ENCODE results near the gene PFN1.

Gene PFN1

DNA sequence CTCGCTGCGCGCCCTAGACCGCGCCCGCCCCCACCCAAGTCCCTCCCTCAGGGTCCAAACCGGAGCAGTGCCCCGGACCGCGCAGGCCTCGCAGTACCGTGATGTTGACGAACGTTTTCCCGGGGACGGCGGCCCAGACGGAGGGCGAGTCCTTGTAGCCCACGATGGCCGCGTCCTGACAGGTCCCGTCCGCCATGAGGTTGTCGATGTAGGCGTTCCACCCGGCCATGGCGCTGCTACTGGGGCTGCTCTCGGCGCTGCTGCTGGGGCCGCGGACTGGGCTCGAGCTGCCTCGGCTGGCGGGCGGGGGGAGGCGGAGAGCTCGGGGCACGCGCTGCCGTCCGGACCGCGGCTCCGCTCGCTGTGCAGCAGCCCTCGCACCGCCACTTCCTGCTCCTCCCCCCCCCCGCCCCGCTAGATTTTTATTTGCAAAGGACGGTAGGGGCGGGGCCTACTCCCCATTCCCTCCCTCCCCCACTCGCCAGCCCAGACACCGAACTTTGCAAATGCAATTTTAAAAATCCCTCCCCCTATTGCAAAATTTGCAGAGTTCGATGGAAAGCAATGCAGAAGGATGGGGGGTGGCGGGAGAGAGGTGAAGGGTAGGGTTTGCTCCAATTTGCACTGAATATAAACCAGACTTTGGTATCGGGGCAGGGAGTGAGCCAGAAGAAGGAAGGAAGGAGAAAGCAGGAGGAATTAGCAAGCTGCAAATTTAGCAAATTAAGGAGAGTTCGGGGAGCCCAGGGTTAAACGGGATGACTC lies at the start of gene PFN1:
PFN1 (minus strand) TSS at position 365 of the 765 bp plus-strand sequence; CDS start at position 229, 136 bp downstream.
- peak; percentile 82 for DNase-seq (ENCODE audit: low spot score)

DNA sequence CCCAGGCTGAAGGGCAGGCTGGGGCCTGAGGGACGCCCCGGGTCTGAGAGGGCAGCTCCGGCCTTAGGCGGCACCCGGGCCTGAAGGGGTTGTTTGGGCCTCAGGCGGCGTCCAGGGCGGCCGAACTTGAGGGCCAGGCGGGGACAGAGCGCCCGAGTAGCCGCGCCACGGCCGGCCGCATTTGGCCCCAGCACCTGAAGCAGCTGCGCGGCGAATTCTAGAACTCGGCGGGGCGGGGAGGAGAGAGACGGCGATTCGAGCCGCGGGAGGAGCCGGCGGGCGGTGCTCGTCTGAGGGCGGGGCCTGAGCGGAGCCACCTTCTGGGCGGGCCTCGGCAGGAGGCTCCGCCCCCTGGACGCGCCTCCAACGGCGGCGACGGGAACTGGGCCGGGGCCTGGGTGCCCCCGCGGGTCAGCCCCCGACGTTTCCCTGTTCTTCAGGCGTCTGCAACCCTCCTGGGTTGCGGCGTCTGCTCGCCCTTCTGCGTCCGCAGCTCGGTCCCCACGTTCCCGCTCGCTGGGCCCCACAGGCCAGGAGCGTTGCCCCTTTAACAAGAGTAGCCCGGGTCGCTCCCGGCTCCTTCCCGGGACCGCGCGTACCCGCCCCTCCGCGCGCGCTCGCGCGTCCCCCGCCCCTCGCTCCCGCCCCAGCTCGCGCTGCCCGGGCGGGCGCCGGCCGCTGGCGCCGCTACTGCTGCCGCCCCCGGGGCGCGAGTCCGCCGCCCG lies 49.1 kb upstream of the PFN1 start, which contains the start of the genes INCA1 and KIF1C:
INCA1 (minus strand) TSS at position 221 of the 725 bp plus-strand sequence. CDS start 3,085 bp downstream, outside the sequence.
KIF1C (plus strand) TSS at position 649 of the 725 bp plus-strand sequence. CDS start 2,297 bp downstream, outside the sequence.
- DNase-seq (ENCODE audit: low spot score), result peak; percentile 99

DNA sequence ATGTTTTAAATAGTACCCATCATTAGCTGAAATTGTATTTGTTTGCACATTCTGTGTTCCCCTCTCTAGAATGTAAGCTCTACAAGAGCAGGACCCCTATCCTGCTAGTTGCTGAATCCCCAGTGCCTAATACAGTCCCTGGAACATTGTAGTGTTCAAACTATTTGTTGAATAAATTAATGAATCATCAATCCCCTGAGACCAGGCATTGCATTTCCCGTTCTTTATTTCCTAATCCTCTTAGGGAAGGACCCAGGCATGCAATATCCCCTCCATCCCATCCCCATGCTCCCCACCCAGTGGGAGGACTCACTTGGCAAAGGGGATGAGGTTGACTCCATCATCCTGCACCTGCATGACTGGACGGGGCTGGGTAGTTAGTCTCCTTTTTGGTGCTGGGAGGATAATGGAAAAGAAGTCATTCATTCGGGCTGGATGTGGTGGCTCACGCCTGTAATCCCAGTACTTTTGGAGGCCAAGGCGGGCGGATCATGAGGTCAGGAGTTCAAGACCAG lies 45.8 kb upstream of the PFN1 start:
- no peak for DNase-seq (ENCODE audit: low spot score)

DNA sequence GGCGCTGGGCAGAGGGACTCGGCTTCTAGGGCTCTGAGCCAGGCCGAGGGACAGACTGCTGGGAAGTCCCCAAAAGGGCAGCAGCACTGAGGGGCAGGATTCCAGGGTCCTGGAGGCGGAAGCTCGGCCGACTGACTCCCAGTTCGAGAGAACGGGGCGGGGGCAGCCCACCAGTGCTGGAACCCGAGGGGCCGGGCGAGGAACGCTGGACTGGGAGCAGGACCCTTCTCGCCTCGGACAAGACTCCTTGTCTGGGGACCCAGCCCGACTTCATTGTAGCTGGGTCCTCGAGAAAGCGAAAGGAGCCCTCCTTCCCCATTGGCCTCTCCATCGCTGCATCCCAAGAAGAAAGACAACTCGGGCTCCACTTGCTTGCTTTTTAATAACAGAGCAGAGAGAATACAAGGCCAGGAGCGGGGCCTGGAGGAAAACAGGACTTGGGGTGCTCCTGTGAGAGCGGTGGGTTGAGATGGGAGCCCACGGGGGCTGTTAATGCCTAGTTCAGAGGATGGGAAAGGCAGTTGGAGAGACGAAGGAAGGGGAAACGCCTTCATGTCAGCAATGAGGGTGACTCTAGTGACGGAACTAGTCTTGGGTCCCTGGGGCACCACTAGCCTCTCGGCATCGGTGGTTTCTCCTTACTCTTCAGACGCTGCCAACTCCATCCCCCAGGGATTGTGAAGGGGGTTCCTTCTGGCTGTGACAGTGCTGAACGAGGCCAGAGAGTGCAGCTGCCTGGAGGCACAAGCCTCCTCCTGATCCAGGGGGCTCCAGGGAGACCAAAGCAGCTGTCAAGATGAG lies 39.6 kb upstream of the PFN1 start:
- DNase-seq (ENCODE audit: low spot score), result no peak

DNA sequence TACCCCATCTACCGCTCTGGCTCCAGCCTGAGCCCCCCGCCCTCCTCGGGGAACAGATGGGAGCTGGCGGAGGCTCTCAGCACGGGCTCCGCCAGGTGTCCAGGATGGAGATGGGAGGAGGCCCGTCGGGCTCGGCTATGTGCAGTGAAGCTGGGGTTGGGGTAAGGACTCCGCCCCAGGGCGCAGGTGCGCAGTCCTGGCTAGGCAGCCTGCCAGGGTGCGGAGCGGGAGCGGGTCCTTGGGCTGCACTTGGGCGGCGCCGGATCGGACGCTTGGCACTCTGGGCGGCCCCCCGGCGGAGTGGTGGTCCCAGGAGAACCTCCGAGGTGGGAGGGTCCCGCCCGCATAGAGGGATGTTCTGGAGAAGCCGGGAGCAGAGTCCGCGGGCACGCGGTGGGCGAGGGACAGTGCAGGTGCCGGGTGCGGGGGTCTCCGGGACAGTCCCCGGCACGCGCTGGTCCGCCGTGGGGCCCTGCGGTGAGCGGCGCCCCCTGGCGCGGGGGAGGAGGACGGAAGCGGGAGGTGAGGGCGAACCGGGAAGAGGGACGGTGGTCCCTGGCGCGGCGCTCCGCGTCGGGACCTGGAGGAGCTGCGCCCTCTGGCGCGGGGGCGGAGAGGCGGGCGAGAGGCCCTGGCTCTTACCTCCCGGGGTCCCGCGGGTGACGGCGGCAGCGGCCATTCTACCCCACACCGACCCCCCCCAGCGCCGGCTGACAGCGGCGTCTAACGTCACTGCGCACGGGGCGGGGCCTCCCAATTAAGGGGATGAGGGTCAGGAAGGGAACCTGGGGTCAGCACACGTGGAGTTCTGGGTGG lies 38.8 kb upstream of the PFN1 start, which contains the start of gene CAMTA2:
CAMTA2 (minus strand) TSS at position 725 of the 816 bp plus-strand sequence. CDS start 1,453 bp downstream, outside the sequence.
- DNase-seq (ENCODE audit: low spot score), result peak; percentile 89

DNA sequence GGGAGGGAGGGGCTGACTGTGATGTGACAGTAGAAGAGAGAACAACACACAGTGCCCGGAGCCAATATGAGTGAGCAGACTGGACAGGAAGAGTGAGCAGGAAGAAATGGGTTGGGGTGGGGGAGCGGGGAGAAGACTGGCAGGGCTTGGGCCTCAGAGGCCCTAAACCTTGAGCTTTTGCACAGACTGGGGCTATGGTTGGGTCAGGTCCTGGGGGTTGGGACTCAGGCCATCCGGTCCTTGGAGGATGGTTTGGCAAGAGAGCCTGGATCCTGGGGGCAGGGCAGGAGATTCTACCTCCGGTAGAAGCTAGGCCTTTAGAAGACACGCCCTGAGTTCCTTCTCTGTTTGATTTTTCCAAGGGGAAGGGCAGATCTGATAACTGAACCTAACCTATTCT lies 38.1 kb upstream of the PFN1 start:
- no peak for DNase-seq (ENCODE audit: low spot score)

DNA sequence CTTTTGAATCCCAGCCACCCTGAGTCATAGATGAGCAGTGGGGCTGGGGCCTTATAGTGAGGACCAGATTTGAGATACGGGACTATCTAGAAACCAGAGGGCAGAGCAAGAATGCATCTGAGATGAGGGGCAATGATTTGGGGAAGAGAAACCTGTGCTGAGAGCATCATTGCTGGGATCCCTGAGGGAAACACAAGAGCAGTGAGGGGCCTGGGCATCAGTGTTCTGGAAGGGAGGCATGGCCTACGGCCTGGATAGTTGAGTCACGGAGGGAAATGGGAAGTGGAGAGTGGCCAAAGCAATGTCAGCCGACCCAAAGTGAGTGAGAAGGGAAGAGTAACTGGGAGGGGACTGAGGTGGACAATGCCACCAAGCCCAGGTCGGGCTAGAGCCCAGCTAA lies 34.0 kb upstream of the PFN1 start:
- DNase-seq (ENCODE audit: low spot score), result no peak

DNA sequence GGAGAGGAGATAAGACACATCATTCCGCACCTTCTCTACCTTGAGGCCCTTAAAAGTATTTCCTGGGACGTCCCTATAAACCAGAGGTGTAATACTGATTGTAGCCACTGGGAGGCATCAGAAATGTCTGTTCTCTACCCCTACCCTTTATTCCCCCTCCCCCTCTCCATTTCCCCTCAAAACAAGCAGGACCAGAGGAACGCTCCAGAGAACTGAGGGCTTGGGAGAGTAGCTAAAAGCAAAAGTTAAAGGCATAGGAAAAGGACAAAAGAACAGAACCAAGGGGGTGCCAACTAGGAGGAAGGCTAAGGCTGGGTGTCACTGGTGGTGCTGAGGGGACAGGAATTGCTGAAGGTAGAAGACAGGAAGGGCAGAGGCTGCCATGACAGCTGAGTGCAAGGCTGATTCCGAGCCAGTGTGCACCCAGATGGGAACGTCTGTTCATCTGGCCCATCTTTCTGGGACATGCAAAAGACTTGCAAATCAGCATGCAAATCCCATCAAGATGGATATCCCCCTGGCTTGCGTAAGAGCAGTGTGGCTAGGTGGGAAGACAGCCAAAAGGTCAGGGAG lies 32.4 kb upstream of the PFN1 start:
- peak; percentile 82 for DNase-seq (ENCODE audit: low spot score)

DNA sequence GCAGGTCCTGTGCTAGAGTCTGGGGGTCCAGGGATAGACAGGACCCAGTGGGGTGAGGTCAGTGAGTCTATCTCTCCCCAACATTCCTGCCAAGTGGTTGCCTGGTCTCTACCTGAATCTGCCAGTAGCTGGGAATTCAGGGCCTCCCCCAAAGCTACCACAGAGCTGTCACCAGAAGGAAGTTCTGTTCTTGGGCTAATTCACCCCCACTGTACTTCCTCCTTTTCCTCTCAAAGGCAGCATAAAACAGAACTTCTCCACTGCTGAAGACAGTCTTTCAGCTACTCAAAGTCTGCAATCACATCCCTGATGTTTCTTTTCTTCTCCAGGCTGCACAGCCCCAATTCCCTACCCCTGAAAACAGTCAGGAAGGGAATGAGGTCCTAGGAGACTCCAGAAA lies 30.4 kb upstream of the PFN1 start:
- no peak for DNase-seq (ENCODE audit: low spot score)

DNA sequence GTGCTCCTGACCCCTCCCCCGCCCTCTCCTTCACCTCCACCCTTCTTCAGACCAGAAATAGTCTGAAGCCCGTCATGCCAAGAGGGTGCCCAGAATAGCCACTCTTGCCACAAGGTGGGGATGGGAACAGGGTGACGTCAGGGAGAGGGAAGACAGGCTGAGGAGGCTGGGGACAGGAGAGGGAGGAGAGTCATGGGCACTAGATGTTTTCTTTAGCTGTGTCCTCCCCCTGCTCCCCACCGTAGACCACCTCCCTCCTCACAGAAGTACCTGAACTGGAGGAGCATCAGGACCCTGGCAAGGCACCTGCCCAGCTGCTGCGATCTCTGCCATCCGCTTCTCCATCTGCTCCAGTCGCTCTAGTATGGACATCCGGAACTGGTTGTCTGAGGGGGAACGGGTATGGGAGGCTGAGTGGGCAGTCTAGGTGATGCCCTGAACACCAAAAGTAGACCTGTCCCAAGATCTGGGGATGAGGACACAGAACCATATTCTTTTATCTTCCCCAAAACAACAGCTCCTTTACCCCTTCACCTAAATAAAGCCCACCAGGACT lies 25.9 kb upstream of the PFN1 start:
- no peak for DNase-seq (ENCODE audit: low spot score)

DNA sequence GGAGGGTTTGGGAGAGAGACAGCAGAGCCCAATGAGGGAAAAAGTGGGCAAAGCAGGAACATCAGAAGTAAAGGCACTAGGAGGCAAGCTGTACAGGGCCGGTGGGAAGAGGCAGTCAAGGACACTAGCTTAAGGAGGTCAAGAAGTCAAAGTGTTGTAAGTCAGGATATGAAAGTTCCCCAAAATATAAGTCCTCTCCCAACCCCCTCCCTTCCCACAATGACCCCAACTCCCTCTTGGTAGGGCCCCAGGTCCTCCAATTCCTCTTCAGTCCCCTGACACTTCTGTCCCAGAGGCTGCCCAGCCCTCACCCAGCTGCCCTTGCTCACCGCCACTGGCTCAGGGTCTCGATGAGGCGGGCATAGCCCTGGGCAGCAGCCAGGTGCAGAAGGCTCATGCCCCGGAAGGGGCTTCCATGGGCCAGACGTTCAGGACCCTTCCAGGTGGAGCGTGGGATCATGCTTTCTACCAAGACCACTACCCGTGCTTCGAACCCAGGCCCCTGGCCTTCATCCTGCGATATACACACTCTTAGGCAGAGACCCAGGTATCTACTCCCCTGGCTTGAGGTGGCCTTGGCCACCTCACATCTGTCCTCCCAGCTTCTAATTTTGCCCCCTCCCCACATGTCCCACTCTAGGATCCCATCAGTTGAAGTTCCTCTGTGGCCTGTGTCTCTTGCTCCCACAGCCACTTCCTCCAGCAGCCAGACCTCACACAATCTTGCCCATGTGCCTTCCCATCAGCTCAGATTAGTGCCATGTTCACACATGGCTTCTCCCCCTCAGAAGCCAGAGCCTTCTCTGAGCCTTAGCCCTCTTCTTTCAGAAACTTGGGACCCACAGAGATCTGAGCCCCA lies 25.2 kb upstream of the PFN1 start:
- no peak for DNase-seq (ENCODE audit: low spot score)

DNA sequence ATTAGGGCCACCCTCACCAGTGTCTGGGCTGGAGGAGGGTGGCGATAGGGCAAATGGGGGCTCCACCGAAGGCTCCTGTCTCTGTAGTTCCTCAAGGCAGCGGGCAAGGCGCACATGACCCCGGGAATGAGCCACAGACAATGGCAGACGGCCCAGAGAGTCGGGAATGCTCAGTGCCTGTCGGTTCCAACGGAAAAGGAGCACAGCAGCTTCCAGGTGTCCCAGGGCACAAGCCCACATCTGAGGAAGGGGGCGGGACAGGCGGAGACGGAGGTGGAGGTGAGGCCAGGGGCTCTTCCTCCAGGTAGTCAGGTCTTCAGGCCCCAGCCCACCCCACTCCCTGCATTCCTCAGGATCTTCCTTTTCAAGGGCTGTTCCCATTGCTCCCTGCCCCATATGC lies 24.4 kb upstream of the PFN1 start:
- no peak for DNase-seq (ENCODE audit: low spot score)

DNA sequence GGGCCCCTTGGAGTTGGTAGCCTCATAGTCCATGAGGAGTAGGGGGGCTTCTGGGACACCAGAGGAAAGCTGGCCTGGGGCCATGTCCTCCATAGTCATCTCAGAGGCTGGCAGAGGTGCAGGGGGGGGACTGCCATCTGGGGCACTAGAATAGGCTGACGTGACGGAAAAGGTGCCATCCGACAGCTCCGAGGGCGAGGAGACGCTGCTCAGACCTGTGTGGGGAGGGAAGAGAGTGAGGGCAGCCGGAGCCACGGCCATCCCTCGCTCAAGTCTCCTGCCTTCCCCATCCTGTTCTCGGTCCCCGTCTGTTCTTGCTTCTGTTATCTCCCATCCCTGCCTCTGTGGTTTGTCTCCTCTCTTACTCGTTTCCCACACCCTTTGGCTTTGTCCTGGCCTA lies 24.0 kb upstream of the PFN1 start:
- DNase-seq (ENCODE audit: low spot score), result no peak

DNA sequence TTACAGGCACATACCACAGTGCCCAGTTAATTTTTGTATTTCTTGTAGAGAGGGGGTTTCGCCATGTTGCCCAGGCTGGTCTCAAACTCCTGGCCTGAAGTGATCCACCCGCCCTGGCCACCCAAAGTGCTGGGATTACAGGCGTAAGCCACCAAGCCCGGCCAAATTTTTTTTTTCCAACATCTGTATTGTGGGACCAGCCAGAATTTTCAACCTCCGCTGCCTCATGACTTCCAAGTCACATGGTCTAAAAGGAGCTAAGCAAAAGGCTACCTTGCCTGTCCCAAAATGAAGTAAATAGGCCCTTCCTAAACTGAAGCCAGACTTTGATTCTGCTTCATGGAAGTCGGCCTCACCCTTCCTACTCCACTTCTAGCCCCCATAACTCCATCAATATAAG lies 23.5 kb upstream of the PFN1 start:
- DNase-seq (ENCODE audit: low spot score), result no peak

DNA sequence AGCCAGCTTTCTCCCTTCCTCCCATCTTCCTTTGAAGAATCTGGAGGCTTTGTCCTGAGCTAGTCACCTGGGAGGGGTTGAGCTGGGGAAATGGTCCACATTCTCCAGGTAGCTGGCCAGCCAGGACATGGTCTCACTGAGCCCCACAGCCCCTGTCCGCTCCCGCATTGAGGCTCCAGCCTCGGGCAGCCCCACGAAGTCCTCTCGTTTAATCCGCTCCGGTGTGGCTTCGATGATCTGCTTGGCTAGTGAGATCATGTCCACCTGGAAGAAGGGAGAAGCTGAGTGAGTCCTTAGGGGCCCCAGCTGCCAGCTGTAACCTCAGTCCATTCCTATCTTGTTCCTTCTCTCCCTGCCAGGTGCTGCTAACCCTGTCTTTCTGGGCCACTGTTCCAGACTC lies 21.9 kb upstream of the PFN1 start:
- no peak for DNase-seq (ENCODE audit: low spot score)

DNA sequence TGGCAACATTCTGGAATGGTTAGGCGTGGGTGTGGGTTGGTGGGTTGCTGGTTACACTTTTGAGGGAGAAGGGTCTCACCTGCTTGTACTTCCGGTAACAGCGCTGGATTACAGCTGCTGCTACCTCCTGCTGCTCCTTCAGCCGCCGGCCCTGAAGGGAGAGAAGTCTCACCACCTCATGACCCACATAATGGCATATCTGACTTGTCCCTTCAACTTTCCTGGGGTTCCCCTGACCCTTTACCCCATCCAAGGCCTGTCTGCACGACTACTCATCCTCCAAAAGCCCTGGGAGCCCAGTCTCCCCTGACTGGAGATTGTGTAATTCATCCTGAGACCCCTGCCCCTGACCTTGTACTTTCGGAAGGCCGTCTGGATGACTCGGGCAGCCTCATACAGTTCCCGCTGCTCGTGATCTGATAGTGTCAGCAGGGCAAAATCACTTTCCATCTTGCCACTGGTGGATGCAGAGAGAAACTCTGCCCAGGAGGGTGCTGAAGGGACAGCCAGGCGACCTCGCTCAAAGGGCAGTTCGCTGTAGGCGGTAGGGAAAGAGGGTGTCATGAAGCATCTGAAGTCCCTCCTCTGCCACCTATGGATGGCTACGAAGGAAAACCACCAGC lies 21.3 kb upstream of the PFN1 start:
- no peak for DNase-seq (ENCODE audit: low spot score)

DNA sequence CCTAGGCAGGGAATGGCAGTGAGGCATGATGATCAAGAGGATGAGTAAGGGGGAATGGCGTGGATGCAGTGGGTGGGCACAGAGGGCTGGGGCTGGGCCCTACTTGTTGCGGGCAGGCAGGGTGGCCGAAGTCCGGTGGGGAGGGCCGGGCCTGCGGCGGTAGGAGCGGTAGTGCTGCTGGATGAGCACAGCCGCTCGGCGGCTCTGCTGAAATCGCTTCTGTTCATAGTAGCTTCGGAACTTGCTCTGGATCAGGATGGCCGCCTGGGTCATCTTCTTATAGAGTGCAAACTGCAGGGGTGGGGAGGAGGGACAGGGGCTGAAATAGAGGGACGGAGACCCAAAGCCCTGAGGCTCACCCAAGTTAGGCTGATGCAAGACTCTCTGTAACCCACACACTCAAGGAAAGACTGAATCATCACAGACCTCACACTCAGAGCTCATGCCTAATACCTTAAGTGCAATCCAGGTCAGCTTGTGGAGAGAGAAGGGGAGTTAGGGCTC lies 20.8 kb upstream of the PFN1 start:
- DNase-seq (ENCODE audit: low spot score), result no peak

DNA sequence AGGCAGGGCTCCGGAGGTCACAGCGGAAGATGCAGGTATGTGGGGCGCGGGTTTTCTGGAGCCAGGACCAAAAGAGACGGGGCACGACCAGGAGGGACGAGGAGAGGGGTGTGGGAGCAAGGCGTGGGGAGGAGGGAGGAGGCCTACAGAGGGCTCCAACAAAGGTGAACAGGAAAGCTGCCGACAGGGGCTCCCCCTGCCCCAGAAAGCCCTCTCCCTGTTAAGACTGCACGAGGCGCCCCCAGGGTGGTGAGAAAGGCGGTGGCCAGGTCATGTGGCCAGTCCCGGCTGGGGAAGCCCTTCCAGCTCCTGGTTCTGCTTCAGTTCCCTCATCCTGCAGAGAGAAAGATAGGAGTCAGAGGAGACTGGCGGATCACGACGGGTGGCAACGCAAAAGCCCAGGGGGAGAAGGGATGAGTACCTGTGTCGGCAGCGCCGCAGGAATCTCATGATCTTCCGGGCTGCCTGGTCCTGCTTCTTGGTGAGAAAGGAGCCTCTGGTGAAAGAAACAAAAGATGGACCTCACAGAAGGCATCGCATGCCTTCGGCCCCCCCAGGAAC lies 20.2 kb upstream of the PFN1 start:
- peak; percentile 45 for DNase-seq (ENCODE audit: low spot score)
